HepG2 (cell line): Measurements from ENCODE around the gene MORN1. TPM values are rescaled to one million over a fixed set of nuclear protein-coding genes. Genes with fewer than 3 reads are reported as not detected.

ENCODE experiments used
- ATAC-seq: fragments of 200-7000 bp; cut with Tn5 transposase; 3 replicates; pipeline ENCODE4 v1.9.1; 2020; ENCODE audit warnings: mild to moderate bottlenecking, moderate library complexity
- BruUV-seq: library from RNA; stranded (reverse); fragments of 400-500 nt; replicated peaks from 2 replicates; lab custom pipeline; 2021; lab: Mats Ljungman, UMichigan
- CTCF ChIA-PET: fragments of 300-600 bp; formaldehyde crosslinking; extraction: SDS; loops from one replicate; lab custom pipeline; 2021; ENCODE audit warnings: low total read pairs, inconsistent platforms, low intra/inter-chr PET ratio; lab: Yijun Ruan, JAX
- POLR2A ChIA-PET: fragments of 350-600 bp; sonication (Branson Sonifier 250); formaldehyde crosslinking; loops from one replicate; lab custom pipeline; 2020; ENCODE audit warnings: antibody characterized with exemption, inconsistent platforms; lab: Yijun Ruan, JAX
- DNase-seq: peaks from one replicate; pipeline ENCODE4 v3.0.0-alpha.2; 2015; ENCODE audit warnings: low spot score
- FAIRE-seq: peaks from 3 replicates; lab custom pipeline; 2011; peaks lifted over from hg19 to GRCh38; lab: Jason Lieb, UNC
- H2AFZ ChIP-seq: one replicate; pipeline ENCODE4 v1.6.1; 2011; ENCODE audit warnings: low read length, inconsistent platforms
- H3K27ac ChIP-seq: fragments of 300-600 bp; 3 replicates; pipeline ENCODE4 v1.8.0; 2011; ENCODE audit warnings: mixed run types, mild to moderate bottlenecking, mixed read lengths, low read length, inconsistent platforms; ENCODE audit not compliant: insufficient read depth; ENCODE audit errors: extremely low read length
- H3K27me3 ChIP-seq, 2 experiments: fragments of 200-600 bp in 1 of 2; 2 replicates in 1 of 2; 3 replicates in 1 of 2; pipeline versions ENCODE4 v1.6.0 to v1.8.0; 2011; ENCODE audit warnings: low read length in 2 of 2, mild to moderate bottlenecking in 2 of 2, moderate library complexity in 2 of 2, inconsistent platforms in 1 of 2; ENCODE audit not compliant: insufficient read depth in 2 of 2, control insufficient read depth in 1 of 2
- H3K36me3 ChIP-seq, 2 experiments: fragments of 200-600 bp in 1 of 2; replicated peaks in 1 of 2; 2 replicates in 1 of 2; 3 replicates in 1 of 2; pipeline versions ENCODE4 v1.5.1 to v1.8.0; 2011; ENCODE audit warnings: low read length in 2 of 2, inconsistent platforms in 1 of 2; ENCODE audit not compliant: insufficient read depth in 2 of 2, control insufficient read depth in 1 of 2
- H3K4me1 ChIP-seq: 2 replicates; pipeline ENCODE4 v1.5.1; 2012; ENCODE audit warnings: low read length, inconsistent platforms; ENCODE audit not compliant: insufficient read depth
- H3K4me2 ChIP-seq: 2 replicates; pipeline ENCODE4 v1.6.0; 2011; ENCODE audit warnings: low read depth, low read length, inconsistent platforms
- H3K4me3 ChIP-seq, 3 experiments: fragments of 200-600 bp in 1 of 3; sonication (generic), shearing (Covaris generic) in 1 of 3; replicated peaks in 1 of 3; 2 replicates each; pipeline ENCODE4 v1.5.1; 2011 to 2016; ENCODE audit warnings: low read length in 3 of 3, inconsistent platforms in 2 of 3, low read depth in 2 of 3, mild to moderate bottlenecking in 2 of 3, control low read depth in 1 of 3, mixed read lengths in 1 of 3; ENCODE audit not compliant: insufficient read depth in 1 of 3
- H3K79me2 ChIP-seq: one replicate; pipeline ENCODE4 v1.6.1; 2011; ENCODE audit warnings: low read length, inconsistent platforms; ENCODE audit not compliant: insufficient read depth
- H3K9ac ChIP-seq: 2 replicates; pipeline ENCODE4 v1.6.0; 2011; ENCODE audit warnings: mild to moderate bottlenecking, low read depth, low read length, inconsistent platforms; ENCODE audit not compliant: insufficient read depth
- H3K9me3 ChIP-seq: 2 replicates; pipeline ENCODE4 v1.5.1; 2012; ENCODE audit warnings: mild to moderate bottlenecking, low read length
- H4K20me1 ChIP-seq: 2 replicates; pipeline ENCODE4 v1.6.0; 2011; ENCODE audit warnings: inconsistent platforms, mild to moderate bottlenecking, low read length, moderate library complexity; ENCODE audit not compliant: insufficient read depth
- ERF ChIP-seq: IDR thresholded peaks from 2 replicates; pipeline ENCODE4 v1.6.1; 2018; ENCODE audit warnings: missing biosample characterization, missing genetic modification reagents
- PCBP1 ChIP-seq: fragments of 200-400 bp; formaldehyde crosslinking; IDR thresholded peaks from 2 replicates; pipeline ENCODE4 v1.6.1; 2017; ENCODE audit warnings: mild to moderate bottlenecking, low read depth, low read length, borderline replicate concordance
- ZNF460 ChIP-seq: sonication (generic); formaldehyde crosslinking; IDR thresholded peaks from 2 replicates; pipeline ENCODE4 v1.5.1; 2020; ENCODE audit warnings: missing genetic modification reagents, mild to moderate bottlenecking, borderline replicate concordance
- WGBS: methylation state at CpG from one replicate; pipeline ENCODE4 v1.1.6; 2017; ENCODE audit warnings: low lambda C conversion rate; 5-methylcytosine and 5-hydroxymethylcytosine counted together
- in situ Hi-C: cut with HindIII; loops from 2 replicates; pipeline ENCODE4 v1.10.0; 2017; ENCODE audit warnings: low pct_unique_long_range_greater_than_20kb; ENCODE audit not compliant: extremely low pct_ligation_motif_present
- intact Hi-C: fragments of 100-400 bp; cut with micrococcal nuclease; formaldehyde crosslinking; loops from one replicate; pipeline ENCODE4 v1.10.0; 2022; ENCODE audit not compliant: unreplicated experiment
- polyA plus RNA-seq, 8 experiments: library from polyadenylated mRNA; depleted of rRNA in 3 of 8; stranded (reverse) in 7 of 8; unstranded in 1 of 8; fragments of >200 nt; fragmentation: Illumina TruSeq in 4 of 8; extraction: Trizol in 4 of 8; gene quantifications; 2 replicates each; pipeline versions ENCODE4 v1.2.1 to v1.2.3, GENCODE V29; 2011 to 2016; ENCODE audit warnings: low read depth in 4 of 8, missing spikeins in 1 of 8, mixed read lengths in 1 of 8; ENCODE audit not compliant: insufficient read depth in 1 of 8
- total RNA-seq, 5 experiments: library from RNA; depleted of rRNA; stranded (reverse); fragments of >200 nt; fragmentation: Illumina TruSeq; extraction: Trizol; gene quantifications; 2 replicates each; pipeline ENCODE4 v1.2.3, GENCODE V29; 2016; ENCODE audit warnings: low read depth in 1 of 5
- TF ChIP-seq, protein P1 (sequence below): sonication (generic); formaldehyde crosslinking; IDR thresholded peaks from 2 replicates; pipeline ENCODE4 v1.4.0; 2020; ENCODE audit warnings: missing genetic modification reagents

MORN1 gene
- total and polyA plus RNA-seq, 2 of the 13 experiments (the other 11 are each of a cell fraction or from before 2014, with no cell fraction given) = 3.1 to 6.5 TPM

DNA sequence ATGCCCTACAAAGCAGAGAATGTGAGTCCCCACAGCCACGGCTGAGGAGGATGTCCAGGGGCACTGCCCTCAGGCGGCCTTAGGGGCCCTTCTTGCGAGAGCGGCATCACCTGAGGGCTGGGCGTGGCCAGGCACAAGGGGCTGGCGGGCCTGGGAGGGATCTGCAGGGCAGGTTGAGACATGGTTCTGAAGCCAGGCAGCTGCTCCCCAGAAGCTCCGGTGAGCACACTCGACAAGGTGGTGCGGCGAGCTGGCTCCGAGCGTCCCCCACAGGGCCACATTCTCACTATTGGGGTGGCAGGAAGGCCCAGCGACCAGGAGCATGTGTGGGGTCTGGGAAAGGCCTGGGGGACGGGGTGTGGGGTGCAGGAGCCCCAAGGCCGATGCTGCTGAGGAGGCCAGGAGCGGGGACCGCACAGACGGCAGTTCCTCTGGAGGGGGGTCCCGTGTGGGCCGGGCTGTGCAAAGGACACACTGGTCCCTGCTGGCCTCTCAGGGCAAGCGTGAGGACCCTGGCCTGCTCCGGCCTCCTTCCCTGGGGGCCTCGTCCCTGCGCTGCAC is 47.2 kb downstream of the MORN1 start:
- DNase-seq (no peak), FAIRE-seq (no peak), ATAC-seq (no peak)
- ChIA-PET CTCF (no interaction called here), POLR2A (no interaction called here)
- in situ Hi-C loops = no loop called here
- H3K4me3 ChIP-seq = no peak overlapping the region
- peaks cover 23 to 64% of the 10 kb centered on the region in 2 experiments; a peak in 4 of 5 replicates for H3K27me3 ChIP-seq
- H3K27ac ChIP-seq = no peak overlapping the region
- H3K9me3 ChIP-seq = no peaks in the 10 kb centered on the region
- H3K9ac ChIP-seq = no peak overlapping the region
- WGBS = 0% methylated on average over 1 of the region's 24 CpGs
- TF ChIP-seq ERF (CRISPR knock-in tag) = no peak
- TF ChIP-seq PCBP1 = no peak
- TF ChIP-seq ZNF460 (CRISPR knock-in tag) = no peak
- TF ChIP-seq, protein P1, sequence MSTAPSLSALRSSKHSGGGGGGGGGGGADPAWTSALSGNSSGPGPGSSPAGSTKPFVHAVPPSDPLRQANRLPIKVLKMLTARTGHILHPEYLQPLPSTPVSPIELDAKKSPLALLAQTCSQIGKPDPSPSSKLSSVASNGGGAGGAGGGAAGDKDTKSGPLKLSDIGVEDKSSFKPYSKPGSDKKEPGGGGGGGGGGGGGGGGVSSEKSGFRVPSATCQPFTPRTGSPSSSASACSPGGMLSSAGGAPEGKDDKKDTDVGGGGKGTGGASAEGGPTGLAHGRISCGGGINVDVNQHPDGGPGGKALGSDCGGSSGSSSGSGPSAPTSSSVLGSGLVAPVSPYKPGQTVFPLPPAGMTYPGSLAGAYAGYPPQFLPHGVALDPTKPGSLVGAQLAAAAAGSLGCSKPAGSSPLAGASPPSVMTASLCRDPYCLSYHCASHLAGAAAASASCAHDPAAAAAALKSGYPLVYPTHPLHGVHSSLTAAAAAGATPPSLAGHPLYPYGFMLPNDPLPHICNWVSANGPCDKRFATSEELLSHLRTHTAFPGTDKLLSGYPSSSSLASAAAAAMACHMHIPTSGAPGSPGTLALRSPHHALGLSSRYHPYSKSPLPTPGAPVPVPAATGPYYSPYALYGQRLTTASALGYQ (CRISPR knock-in tag) = no peak
- no TSS peak for BruUV-seq
- H3K79me2 ChIP-seq = no peaks in the 10 kb centered on the region
- intact Hi-C loops = no loop called here
- no peak overlapping the region for H3K4me2 ChIP-seq
- H4K20me1 ChIP-seq = no peaks in the 10 kb centered on the region
- H3K36me3 ChIP-seq = no peaks in the 10 kb centered on the region
- no peak overlapping the region for H2AFZ ChIP-seq
- H3K4me1 ChIP-seq = peaks cover 7% of the 10 kb centered on the region; the same call in 1 of the 2 replicates
